Measurements from ENCODE around the gene TRPV3.

GRCh38 chr17:3511852-3512504, 45.6 kb downstream of the TRPV3 start:
- TF ChIP-seq CTCF (IDR thresholded peaks at IDR 0.05; ENCODE audit: insufficient read depth, low read depth, low read length) = no peak
- no peak for TF ChIP-seq EZH2 (IDR thresholded peaks at IDR 0.05; ENCODE audit: insufficient read depth, low read length)

All from astrocyte (in vitro differentiated cells and primary cell).